ENCODE measurements around the gene TXNDC5.

DNA sequence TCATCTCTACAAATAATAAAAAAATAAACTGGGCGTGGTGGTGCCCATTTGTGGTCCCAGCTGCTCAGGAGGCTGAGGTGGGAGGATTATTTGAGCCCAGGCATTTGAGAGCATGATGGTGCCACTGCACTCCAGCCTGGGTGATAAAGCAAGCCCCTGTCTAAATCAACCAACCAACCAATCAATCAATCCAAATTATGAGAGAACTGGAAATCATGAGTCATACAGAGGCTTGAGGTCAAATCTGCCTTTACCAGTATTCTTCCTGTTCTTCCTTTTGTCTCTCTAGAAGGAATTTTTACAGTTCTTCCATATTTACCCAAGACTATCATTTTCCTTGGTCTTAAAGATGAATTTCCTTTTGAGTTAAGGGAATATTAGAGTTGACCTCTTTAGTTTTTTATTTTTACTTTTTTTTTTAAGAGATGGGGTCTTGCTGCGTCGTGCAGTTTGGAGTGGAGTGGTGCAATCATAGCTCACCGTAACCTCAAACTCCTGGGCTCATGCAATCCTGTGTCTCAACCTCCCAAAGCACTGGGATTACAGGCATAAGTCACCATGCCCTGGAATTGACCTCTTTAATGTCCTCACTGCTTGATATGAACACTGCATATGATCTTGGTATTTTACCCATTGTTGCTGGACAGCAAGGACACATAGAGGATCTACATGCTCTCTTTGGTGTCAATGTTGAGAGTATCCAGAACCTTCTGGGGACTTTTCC lies 44.1 kb upstream of the TXNDC5 start:
- TF ChIP-seq, protein P1, sequence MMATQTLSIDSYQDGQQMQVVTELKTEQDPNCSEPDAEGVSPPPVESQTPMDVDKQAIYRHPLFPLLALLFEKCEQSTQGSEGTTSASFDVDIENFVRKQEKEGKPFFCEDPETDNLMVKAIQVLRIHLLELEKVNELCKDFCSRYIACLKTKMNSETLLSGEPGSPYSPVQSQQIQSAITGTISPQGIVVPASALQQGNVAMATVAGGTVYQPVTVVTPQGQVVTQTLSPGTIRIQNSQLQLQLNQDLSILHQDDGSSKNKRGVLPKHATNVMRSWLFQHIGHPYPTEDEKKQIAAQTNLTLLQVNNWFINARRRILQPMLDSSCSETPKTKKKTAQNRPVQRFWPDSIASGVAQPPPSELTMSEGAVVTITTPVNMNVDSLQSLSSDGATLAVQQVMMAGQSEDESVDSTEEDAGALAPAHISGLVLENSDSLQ (IDR thresholded peaks at IDR 0.05) = no peak
- TF ChIP-seq SP1 (IDR thresholded peaks at IDR 0.05) = no peak
- no peak for TF ChIP-seq FOXM1 (IDR thresholded peaks at IDR 0.05; ENCODE audit: borderline replicate concordance)
- no peak for TF ChIP-seq FOXA1 (IDR thresholded peaks at IDR 0.05)
- TF ChIP-seq FOXK2 (IDR thresholded peaks at IDR 0.05) = no peak
- no peak for TF ChIP-seq L3MBTL2 (conservative IDR thresholded peaks at IDR 0.05)
- no peak for TF ChIP-seq ARNT (IDR thresholded peaks at IDR 0.05)
- TF ChIP-seq ELF4 (IDR thresholded peaks at IDR 0.05) = no peak
- no peak for TF ChIP-seq ZNF384 (IDR thresholded peaks at IDR 0.05)
- TF ChIP-seq BHLHE40 (IDR thresholded peaks at IDR 0.05; ENCODE audit: borderline replicate concordance) = no peak
